Spleen (tissue), 11 donors: ENCODE data around the gene SLC7A10. TPM values are rescaled to one million over a fixed set of nuclear protein-coding genes. Genes with fewer than 3 reads are reported as not detected.
A peak's percentile ranks its signal among the peaks of the same experiment; 100 is the strongest.

Experiments used
- DNase-seq: peaks from one replicate; pipeline ENCODE4 v3.0.0-alpha.2; 2020
- H3K27ac ChIP-seq, 8 donors: fragments of 200-600 bp; sonication (generic) in 7 of 8; 1 replicate in 4 of 8; 2 replicates in 4 of 8; pipeline versions ENCODE4 v1.5.0 to v1.8.0; 2016 to 2021; ENCODE audit warnings: inconsistent platforms in 4 of 8, mild to moderate bottlenecking in 4 of 8, moderate library complexity in 1 of 8
- H3K27me3 ChIP-seq, 7 donors: fragments of 200-600 bp; sonication (generic) in 6 of 7; replicated peaks in 1 of 7; 1 replicate in 4 of 7; 2 replicates in 3 of 7; pipeline versions ENCODE4 v1.5.0 to v1.8.0; 2016 to 2021; ENCODE audit warnings: inconsistent platforms in 3 of 7, mild to moderate bottlenecking in 1 of 7
- H3K36me3 ChIP-seq, 6 donors: fragments of 200-600 bp; sonication (generic) in 5 of 6; 1 replicate in 4 of 6; 2 replicates in 2 of 6; pipeline versions ENCODE4 v1.5.0 to v1.8.0; 2016 to 2021; ENCODE audit warnings: inconsistent platforms in 2 of 6
- H3K4me1 ChIP-seq, 6 donors: fragments of 200-600 bp; sonication (generic) in 5 of 6; 1 replicate in 3 of 6; 2 replicates in 3 of 6; pipeline versions ENCODE4 v1.5.0 to v1.8.0; 2016 to 2021; ENCODE audit warnings: inconsistent platforms in 3 of 6
- H3K4me3 ChIP-seq, 8 donors: fragments of 200-600 bp; sonication (generic) in 7 of 8; 1 replicate in 4 of 8; 2 replicates in 4 of 8; pipeline versions ENCODE4 v1.5.0 to v1.8.0; 2016 to 2021; ENCODE audit warnings: inconsistent platforms in 4 of 8, mild to moderate bottlenecking in 4 of 8, moderate library complexity in 2 of 8
- H3K9me3 ChIP-seq, 8 donors: fragments of 200-600 bp; sonication (generic) in 7 of 8; 1 replicate in 4 of 8; 2 replicates in 4 of 8; pipeline versions ENCODE4 v1.5.0 to v1.8.0; 2016 to 2021; ENCODE audit warnings: inconsistent platforms in 4 of 8
- CTCF ChIP-seq, 11 experiments: fragments of 200-600 bp in 7 of 11; fragments of 450-650 bp in 4 of 11; sonication (generic) in 4 of 11; IDR thresholded peaks in 8 of 11; conservative IDR thresholded peaks in 3 of 11; 1 replicate in 7 of 11; 2 replicates in 4 of 11; pipeline versions ENCODE4 v1.4.0 to v1.8.0; 2016 to 2021; ENCODE audit warnings: antibody characterized with exemption in 11 of 11, inconsistent platforms in 4 of 11, mild to moderate bottlenecking in 1 of 11
- POLR2A ChIP-seq, 3 donors: fragments of 450-650 bp; IDR thresholded peaks; one replicate each; pipeline ENCODE4 v1.5.1; 2017; ENCODE audit warnings: antibody characterized with exemption in 3 of 3, mild to moderate bottlenecking in 1 of 3
- POLR2AphosphoS5 ChIP-seq, 3 donors: sonication (generic); formaldehyde crosslinking; IDR thresholded peaks; one replicate each; pipeline ENCODE4 v1.5.1; 2017; ENCODE audit warnings: antibody characterized with exemption in 3 of 3
- WGBS, 5 donors: extraction: QIAGEN DNeasy Blood & Tissue Kit in 3 of 5; methylation state at CpG; one replicate each; pipeline versions ENCODE4 v1.1.5 to v1.1.7; 2013 to 2018; 5-methylcytosine and 5-hydroxymethylcytosine counted together
- intact Hi-C: fragments of 100-400 bp; cut with DNase I; formaldehyde crosslinking; loops from one replicate; pipeline ENCODE4 v1.15.0; 2023; ENCODE audit warnings: low total_unique reads
- polyA plus RNA-seq, 3 donors: library from polyadenylated mRNA; stranded (reverse); fragments of 200-250 nt; gene quantifications; one replicate each; pipeline ENCODE4 v1.2.1, GENCODE V29; 2013
- total RNA-seq, 7 donors: library from RNA; depleted of rRNA in 3 of 7; stranded (reverse); fragments of >200 nt in 3 of 7; fragmentation: NEBNext Ultra II Directional in 4 of 7; extraction: Animal tissue kit (Norgen Biotek cat#: 25700) in 4 of 7; gene quantifications; one replicate each; pipeline versions ENCODE4 v1.1.0 to v1.2.1, GENCODE V29; 2016 to 2021
- donor health status: healthy with polysubstance abuse.
- donor health status: DM: no; HTN: no; CAD: no; lungs with moderate emphysema.
- donor health status: DM: no; HTN: no; CAD: no.
- donor health status: Bipolar disorder and iron deficiency.
- donor health status: healthy.
- donor health status: DM: no; HTN: no; CAD: no.
- donor health status: DM: yes; HTN: yes; CAD: no.

Gene SLC7A10
- total and polyA plus RNA-seq, 10 donors = 0.06 to 0.37 (median 0.19) TPM; not detected in 6

GRCh38 chr19:33205531-33206260 lies 20.0 kb downstream of the SLC7A10 start:
- Histone ChIP-seq H3K36me3 (peaks cover 0 to 52% (median 0%) of the 10 kb centered on the region in 6 donors), H3K27ac (no peak overlapping the region), H3K9me3 (no peaks in the 10 kb centered on the region), H3K4me1 (peaks cover 0 to 12% (median 3%) of the 10 kb centered on the region in 6 donors), H3K4me3 (no peak overlapping the region), H3K27me3 (no peaks in the 10 kb centered on the region)
- no peak for DNase-seq
- 91 to 96% (median 94%) methylated on average over 24 to 64 of the region's 64 CpGs for WGBS, 5 donors
- intact Hi-C loops = no loop called here
- TF ChIP-seq POLR2AphosphoS5 (IDR thresholded peaks at IDR 0.05) (no peak), POLR2A (IDR thresholded peaks at IDR 0.05) (no peak), CTCF (IDR thresholded peaks at IDR 0.05 in 8 of 11, conservative IDR thresholded peaks at IDR 0.05 in 3 of 11) (no peak)

GRCh38 chr19:33205110-33205509 lies 20.5 kb downstream of the SLC7A10 start:
- Histone ChIP-seq H3K4me3 (no peak overlapping the region), H3K27me3 (no peaks in the 10 kb centered on the region), H3K36me3 (peaks cover 0 to 52% (median 0%) of the 10 kb centered on the region in 6 donors), H3K4me1 (peaks cover 0 to 16% (median 3%) of the 10 kb centered on the region in 6 donors), H3K9me3 (no peaks in the 10 kb centered on the region), H3K27ac (no peak overlapping the region)
- no peak for TF ChIP-seq CTCF (IDR thresholded peaks at IDR 0.05 in 8 of 11, conservative IDR thresholded peaks at IDR 0.05 in 3 of 11)
- no peak for TF ChIP-seq POLR2A (IDR thresholded peaks at IDR 0.05)
- no peak for TF ChIP-seq POLR2AphosphoS5 (IDR thresholded peaks at IDR 0.05)
- 89 to 96% (median 93%) methylated on average over 8 to 27 of the region's 27 CpGs for WGBS, 5 donors
- no peak for DNase-seq
- intact Hi-C loops = no loop called here

- TF ChIP-seq POLR2AphosphoS5 (IDR thresholded peaks at IDR 0.05) = no peak
- no peak for TF ChIP-seq CTCF (IDR thresholded peaks at IDR 0.05 in 8 of 11, conservative IDR thresholded peaks at IDR 0.05 in 3 of 11)
- TF ChIP-seq POLR2A (IDR thresholded peaks at IDR 0.05) = no peak
- WGBS, 5 donors = 86 to 95% (median 91%) methylated on average over 23 to 32 of the region's 32 CpGs
Measured at GRCh38 chr19:33204136-33204973, 21.3 kb downstream of the SLC7A10 start.

GRCh38 chr19:33203529-33203928 lies 22.1 kb downstream of the SLC7A10 start:
- TF ChIP-seq POLR2A (IDR thresholded peaks at IDR 0.05) = no peak
- no peak for TF ChIP-seq CTCF (IDR thresholded peaks at IDR 0.05 in 8 of 11, conservative IDR thresholded peaks at IDR 0.05 in 3 of 11)
- no peak for TF ChIP-seq POLR2AphosphoS5 (IDR thresholded peaks at IDR 0.05)
- Histone ChIP-seq H3K36me3 (peaks cover 0 to 55% (median 0%) of the 10 kb centered on the region in 6 donors), H3K4me1 (peaks cover 0 to 26% (median 6%) of the 10 kb centered on the region in 6 donors), H3K27ac (no peak overlapping the region), H3K4me3 (no peak overlapping the region), H3K27me3 (no peaks in the 10 kb centered on the region), H3K9me3 (no peaks in the 10 kb centered on the region)
- intact Hi-C loops = no loop called here
- WGBS, 5 donors = 78 to 89% (median 86%) methylated on average over 4 to 6 of the region's 6 CpGs
- DNase-seq = no peak

More at GRCh38 chr19:33204136-33204973, 21.3 kb downstream of the SLC7A10 start:
- Histone ChIP-seq H3K27me3 (no peaks in the 10 kb centered on the region), H3K9me3 (no peaks in the 10 kb centered on the region), H3K4me1 (peaks cover 0 to 23% (median 6%) of the 10 kb centered on the region in 6 donors), H3K36me3 (peaks cover 0 to 52% (median 0%) of the 10 kb centered on the region in 6 donors), H3K4me3 (no peak overlapping the region), H3K27ac (no peak overlapping the region)
- intact Hi-C loops = no loop called here
- DNase-seq = peak; percentile 29
